GM20431 (cell line): ENCODE measurements around the gene IRAK1.

Source experiments
- in situ Hi-C: fragments of 300-500 bp; cut with MseI, MboI; formaldehyde crosslinking; loops from one replicate; pipeline ENCODE4 v1.15.0; 2020; ENCODE audit warnings: low sequenced_read_pairs; ENCODE audit not compliant: unreplicated experiment

IRAK1 gene

GRCh38 chrX:154043003-154043763, 23.5 kb upstream of the IRAK1 start:
- in situ Hi-C loops = no loop called here

GRCh38 chrX:154040863-154041262, 21.2 kb upstream of the IRAK1 start:
- in situ Hi-C loops = no loop called here

- in situ Hi-C loops = no loop called here
Measured at GRCh38 chrX:154040307-154040756, 20.6 kb upstream of the IRAK1 start.

GRCh38 chrX:154039577-154039976, 19.9 kb upstream of the IRAK1 start:
- in situ Hi-C loops = no loop called here

GRCh38 chrX:154038656-154039055, 19.0 kb upstream of the IRAK1 start:
- in situ Hi-C loops = no loop called here

- in situ Hi-C loops = no loop called here
Measured at GRCh38 chrX:154037754-154038153, 18.1 kb upstream of the IRAK1 start.

GRCh38 chrX:154036513-154036912, 16.8 kb upstream of the IRAK1 start:
- in situ Hi-C loops = no loop called here

- in situ Hi-C loops = no loop called here
Measured at GRCh38 chrX:154033848-154034247, 14.1 kb upstream of the IRAK1 start.

- in situ Hi-C loops = no loop called here
Measured at GRCh38 chrX:154032653-154033052, 13.0 kb upstream of the IRAK1 start.

GRCh38 chrX:154032160-154032559, 12.5 kb upstream of the IRAK1 start:
- in situ Hi-C loops = no loop called here

GRCh38 chrX:154030715-154031305, 11.1 kb upstream of the IRAK1 start:
- in situ Hi-C loops = no loop called here

- in situ Hi-C loops = no loop called here
Measured at GRCh38 chrX:154030266-154030665, 10.6 kb upstream of the IRAK1 start.

- in situ Hi-C loops = no loop called here
Measured at GRCh38 chrX:154029439-154029838, 9.7 kb upstream of the IRAK1 start.

GRCh38 chrX:154028502-154029184, 8.9 kb upstream of the IRAK1 start:
- in situ Hi-C loops = no loop called here

GRCh38 chrX:154027986-154028385, 8.3 kb upstream of the IRAK1 start:
- in situ Hi-C loops = no loop called here

- in situ Hi-C loops = no loop called here
Measured at GRCh38 chrX:154027022-154027402, 7.3 kb upstream of the IRAK1 start.

- in situ Hi-C loops = no loop called here
Measured at GRCh38 chrX:154026136-154027021, 6.7 kb upstream of the IRAK1 start.

- in situ Hi-C loops = no loop called here
Measured at GRCh38 chrX:154025230-154025629, 5.5 kb upstream of the IRAK1 start.

- in situ Hi-C loops = no loop called here
Measured at GRCh38 chrX:154024271-154024670, 4.6 kb upstream of the IRAK1 start.

GRCh38 chrX:154023276-154024000, 3.7 kb upstream of the IRAK1 start:
- in situ Hi-C loops = no loop called here
